ENCODE data around the gene ALPL.
"Not testable (repeated sequence)": the region's sequence is repeated elsewhere in the genome, so short reads cannot be mapped to it uniquely, and the experiment has no call there.

ALPL gene

DNA sequence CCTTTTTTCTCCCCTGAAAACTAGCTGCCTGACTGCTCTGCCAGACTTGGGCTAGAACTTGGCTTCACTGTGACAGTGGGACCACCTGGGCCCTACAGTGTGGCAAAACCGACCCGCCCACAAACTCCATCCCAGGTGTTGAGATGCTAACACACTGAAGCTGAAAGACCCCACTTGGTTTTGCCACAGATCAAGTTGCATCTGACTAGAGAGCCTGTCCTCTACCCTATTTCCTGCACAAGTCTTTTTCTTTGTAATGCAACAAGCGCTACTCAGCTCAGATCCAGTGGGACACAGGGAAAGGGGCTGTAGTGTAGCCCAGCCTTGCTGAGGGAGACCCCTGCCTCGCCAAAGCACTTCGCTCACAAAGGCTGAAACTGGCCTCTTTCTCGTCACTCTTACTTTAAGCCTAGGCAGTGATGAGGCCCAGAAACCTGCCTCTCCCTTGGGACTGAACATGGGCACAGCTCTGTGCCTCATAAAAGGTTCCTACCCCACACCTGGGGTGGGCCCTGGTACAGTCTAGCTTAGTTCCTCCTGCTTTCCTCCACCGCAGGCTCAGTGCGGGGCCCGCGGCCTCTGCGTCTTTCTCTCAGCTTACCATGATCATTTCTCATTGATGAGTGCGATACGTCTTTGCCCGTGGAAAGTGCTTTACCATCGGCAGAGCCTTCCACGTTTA lies 9.7 kb downstream of the ALPL start:
- no peaks in the 10 kb centered on the region for H3K4me1 ChIP-seq (ENCODE audit: control insufficient read depth, insufficient read depth, low read length, poor library complexity, severe bottlenecking)
- H3K36me3 ChIP-seq (ENCODE audit: control insufficient read depth, insufficient read depth, low read length) = no peaks in the 10 kb centered on the region
- H3K9me3 ChIP-seq (ENCODE audit: control insufficient read depth, low read length) = no peaks in the 10 kb centered on the region
- DNase-seq = no peak
- H3K27me3 ChIP-seq (replicated peaks; ENCODE audit: control insufficient read depth, insufficient read depth, low read length, poor library complexity, severe bottlenecking) = peaks cover 1% of the 10 kb centered on the region
- no peak overlapping the region for H3K27ac ChIP-seq (ENCODE audit: insufficient read depth, low read length, poor library complexity, severe bottlenecking)
- no peak overlapping the region for H3K4me3 ChIP-seq (ENCODE audit: insufficient read depth, low read depth, low read length, poor library complexity, severe bottlenecking)

DNA sequence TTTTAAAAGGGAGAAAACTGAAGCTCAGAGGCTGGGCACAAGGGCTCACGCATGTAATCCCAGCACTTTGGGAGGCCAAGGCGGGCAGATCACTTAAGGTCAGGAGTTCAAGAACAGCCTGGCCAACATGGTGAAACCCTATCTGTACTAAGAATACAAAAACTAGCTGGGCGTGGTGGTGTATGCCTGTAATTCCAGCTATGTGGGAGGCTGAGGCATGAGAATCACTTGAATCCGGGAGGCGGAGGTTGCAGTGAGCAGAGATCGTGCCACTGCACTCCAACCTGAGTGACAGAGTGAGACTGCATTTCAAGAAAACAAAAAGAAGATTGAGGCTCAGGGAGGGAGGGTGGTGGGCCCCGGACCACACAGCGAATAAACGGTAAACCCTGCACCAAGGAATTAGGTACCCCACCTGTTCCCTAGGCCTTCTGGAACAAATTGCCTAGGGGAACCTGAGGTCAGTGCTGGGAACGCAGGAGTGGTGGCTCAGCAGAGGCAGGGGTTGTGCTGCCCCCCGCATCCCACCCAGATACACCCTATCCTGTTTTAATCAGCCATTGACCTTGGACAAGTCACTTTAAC lies 10.4 kb downstream of the ALPL start:
- not testable (repeated sequence) for H3K36me3 ChIP-seq (ENCODE audit: control insufficient read depth, insufficient read depth, low read length); H3K9me3 ChIP-seq (ENCODE audit: control insufficient read depth, low read length); H3K27ac ChIP-seq (ENCODE audit: insufficient read depth, low read length, poor library complexity, severe bottlenecking); H3K4me1 ChIP-seq (ENCODE audit: control insufficient read depth, insufficient read depth, low read length, poor library complexity, severe bottlenecking); H3K27me3 ChIP-seq (replicated peaks; ENCODE audit: control insufficient read depth, insufficient read depth, low read length, poor library complexity, severe bottlenecking); DNase-seq; H3K4me3 ChIP-seq (ENCODE audit: insufficient read depth, low read depth, low read length, poor library complexity, severe bottlenecking)

DNA sequence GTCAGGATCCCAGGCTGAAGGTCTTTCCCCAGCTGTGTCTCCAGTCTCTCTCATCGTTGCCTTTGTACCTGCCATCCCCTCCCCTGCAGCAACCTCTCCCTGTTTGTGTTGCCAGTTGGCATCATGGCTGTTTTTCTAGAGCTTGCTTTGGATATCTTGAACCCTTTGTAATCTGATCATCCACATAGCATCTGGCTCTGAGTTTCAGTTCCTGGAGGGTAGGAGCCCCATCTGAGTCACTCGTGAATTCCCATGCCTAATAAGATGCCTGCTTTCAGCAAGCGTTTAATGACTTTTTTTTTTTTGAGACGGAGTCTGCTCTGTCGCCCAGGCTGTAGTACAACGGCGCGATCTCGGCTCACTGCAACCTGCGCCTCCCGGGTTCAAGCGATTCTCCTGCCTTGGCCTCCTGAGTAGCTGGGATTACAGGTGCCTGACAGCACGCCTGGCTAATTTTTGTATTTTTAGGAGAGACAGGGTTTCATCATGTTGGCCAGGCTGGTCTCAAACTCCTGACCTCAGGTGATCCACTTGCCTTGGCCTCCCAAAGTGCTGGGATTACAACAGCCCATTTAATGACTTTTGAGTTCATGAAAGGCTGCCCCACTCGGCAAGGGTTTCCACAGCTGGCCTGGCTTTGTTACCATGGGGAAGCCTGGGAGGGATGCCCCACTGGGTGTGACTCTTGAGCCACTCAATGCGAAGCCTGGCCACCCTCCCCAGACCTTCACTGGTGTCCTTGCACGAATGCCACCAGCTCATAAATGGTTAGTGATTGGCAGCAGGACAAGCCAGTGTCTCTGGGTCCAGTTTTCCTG lies 11.9 kb downstream of the ALPL start:
- DNase-seq = no peak
- Histone ChIP-seq H3K4me1 (ENCODE audit: control insufficient read depth, insufficient read depth, low read length, poor library complexity, severe bottlenecking) (no peaks in the 10 kb centered on the region), H3K9me3 (ENCODE audit: control insufficient read depth, low read length) (no peaks in the 10 kb centered on the region), H3K4me3 (ENCODE audit: insufficient read depth, low read depth, low read length, poor library complexity, severe bottlenecking) (no peak overlapping the region), H3K27me3 (replicated peaks; ENCODE audit: control insufficient read depth, insufficient read depth, low read length, poor library complexity, severe bottlenecking) (no peaks in the 10 kb centered on the region), H3K36me3 (ENCODE audit: control insufficient read depth, insufficient read depth, low read length) (no peaks in the 10 kb centered on the region), H3K27ac (ENCODE audit: insufficient read depth, low read length, poor library complexity, severe bottlenecking) (no peak overlapping the region)

DNA sequence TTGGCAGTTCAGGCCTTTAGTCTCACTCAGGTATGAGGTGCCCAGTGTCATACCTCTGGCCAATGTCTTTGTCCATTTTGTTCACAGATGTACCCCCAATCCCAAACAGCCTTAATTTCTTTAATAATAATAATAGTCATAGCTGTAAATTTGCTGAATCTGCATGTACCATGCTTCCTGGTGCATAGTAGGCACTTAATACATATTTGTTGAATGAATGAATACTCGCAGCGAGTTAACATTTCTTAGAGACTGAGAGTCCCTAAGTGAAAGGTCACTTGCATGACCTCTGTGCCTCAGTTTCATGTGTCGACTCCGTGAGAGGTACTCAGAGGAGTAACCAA lies 12.5 kb downstream of the ALPL start:
- H3K27me3 ChIP-seq (replicated peaks; ENCODE audit: control insufficient read depth, insufficient read depth, low read length, poor library complexity, severe bottlenecking) = no peaks in the 10 kb centered on the region
- H3K36me3 ChIP-seq (ENCODE audit: control insufficient read depth, insufficient read depth, low read length) = no peaks in the 10 kb centered on the region
- no peak for DNase-seq
- no peak overlapping the region for H3K4me3 ChIP-seq (ENCODE audit: insufficient read depth, low read depth, low read length, poor library complexity, severe bottlenecking)
- no peak overlapping the region for H3K27ac ChIP-seq (ENCODE audit: insufficient read depth, low read length, poor library complexity, severe bottlenecking)
- H3K4me1 ChIP-seq (ENCODE audit: control insufficient read depth, insufficient read depth, low read length, poor library complexity, severe bottlenecking) = no peaks in the 10 kb centered on the region
- no peaks in the 10 kb centered on the region for H3K9me3 ChIP-seq (ENCODE audit: control insufficient read depth, low read length)

DNA sequence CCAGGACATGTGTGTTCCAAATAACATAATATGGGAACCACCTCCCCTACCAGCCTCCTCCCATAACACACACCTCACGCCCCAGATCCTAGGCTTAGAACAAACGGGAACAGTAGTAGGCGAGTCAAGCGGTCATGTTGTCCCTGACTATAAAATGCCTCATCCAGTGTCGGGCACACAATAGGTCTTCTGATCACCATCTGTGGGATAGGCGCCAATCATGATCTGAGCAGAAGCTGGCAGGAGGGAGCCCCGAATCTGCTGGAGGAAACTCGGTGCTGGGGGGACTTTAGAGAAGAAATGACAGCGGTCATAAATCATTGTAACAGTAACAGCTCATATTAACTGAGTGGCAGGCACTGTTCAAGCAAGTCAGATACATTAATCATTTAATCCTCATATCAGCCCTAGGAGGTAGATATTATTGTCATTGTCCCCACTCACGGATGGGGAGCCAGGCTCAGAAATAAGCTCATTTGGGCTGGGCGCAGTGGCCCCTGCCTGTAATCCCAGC lies 13.4 kb downstream of the ALPL start:
- Histone ChIP-seq H3K4me1 (ENCODE audit: control insufficient read depth, insufficient read depth, low read length, poor library complexity, severe bottlenecking) (no peaks in the 10 kb centered on the region), H3K27me3 (replicated peaks; ENCODE audit: control insufficient read depth, insufficient read depth, low read length, poor library complexity, severe bottlenecking) (no peaks in the 10 kb centered on the region), H3K9me3 (ENCODE audit: control insufficient read depth, low read length) (no peaks in the 10 kb centered on the region), H3K4me3 (ENCODE audit: insufficient read depth, low read depth, low read length, poor library complexity, severe bottlenecking) (no peak overlapping the region), H3K36me3 (ENCODE audit: control insufficient read depth, insufficient read depth, low read length) (no peaks in the 10 kb centered on the region), H3K27ac (ENCODE audit: insufficient read depth, low read length, poor library complexity, severe bottlenecking) (no peak overlapping the region)
- DNase-seq = no peak

DNA sequence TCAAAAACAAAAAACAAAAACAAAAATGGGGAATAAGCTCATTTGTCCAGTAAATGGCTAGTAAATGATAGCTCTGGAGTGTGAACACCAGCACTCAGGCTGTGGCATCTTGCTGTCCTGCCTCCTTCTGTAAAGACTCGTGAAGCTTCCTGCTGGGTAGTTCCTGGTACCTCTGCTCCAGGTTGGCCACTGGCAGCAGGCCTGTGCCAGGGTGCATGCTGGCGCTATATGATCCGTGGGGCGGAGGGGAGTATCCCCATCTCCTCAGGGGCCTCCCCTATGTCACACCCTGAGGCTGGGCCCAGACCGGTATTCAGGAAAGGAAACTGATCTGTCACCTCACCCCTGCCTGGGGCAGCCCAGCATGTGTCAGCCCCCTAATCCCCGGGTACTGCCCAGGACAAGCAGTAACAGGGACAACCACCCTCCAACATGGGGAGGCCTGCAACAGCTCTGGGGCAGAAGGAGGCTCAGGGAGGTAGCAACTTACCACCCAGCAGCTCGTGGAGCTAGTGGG lies 14.1 kb downstream of the ALPL start:
- Histone ChIP-seq H3K27me3 (replicated peaks; ENCODE audit: control insufficient read depth, insufficient read depth, low read length, poor library complexity, severe bottlenecking) (no peaks in the 10 kb centered on the region), H3K4me1 (ENCODE audit: control insufficient read depth, insufficient read depth, low read length, poor library complexity, severe bottlenecking) (no peaks in the 10 kb centered on the region), H3K36me3 (ENCODE audit: control insufficient read depth, insufficient read depth, low read length) (no peaks in the 10 kb centered on the region), H3K27ac (ENCODE audit: insufficient read depth, low read length, poor library complexity, severe bottlenecking) (no peak overlapping the region), H3K9me3 (ENCODE audit: control insufficient read depth, low read length) (no peaks in the 10 kb centered on the region), H3K4me3 (ENCODE audit: insufficient read depth, low read depth, low read length, poor library complexity, severe bottlenecking) (no peak overlapping the region)
- no peak for DNase-seq

DNA sequence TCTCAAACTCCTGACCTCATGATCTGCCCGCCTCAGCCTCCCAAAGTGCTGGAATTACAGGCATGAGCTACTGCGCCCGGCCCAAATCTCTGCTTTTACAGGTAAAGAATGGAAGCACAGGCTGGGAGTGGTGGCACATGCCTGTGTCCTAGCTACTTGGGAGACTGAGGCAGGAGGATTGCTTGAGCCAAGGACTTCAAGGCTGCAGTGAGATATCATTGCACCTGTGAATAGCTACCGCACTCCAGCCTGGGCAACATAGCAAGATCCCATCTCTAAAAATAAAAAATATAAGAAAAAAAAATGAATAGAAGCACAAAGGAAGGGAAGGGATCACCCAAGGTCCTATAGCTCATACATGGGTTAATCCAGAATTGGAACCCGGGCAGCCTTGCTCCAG lies 15.0 kb downstream of the ALPL start:
- no peaks in the 10 kb centered on the region for H3K36me3 ChIP-seq (ENCODE audit: control insufficient read depth, insufficient read depth, low read length)
- H3K27ac ChIP-seq (ENCODE audit: insufficient read depth, low read length, poor library complexity, severe bottlenecking) = no peak overlapping the region
- no peaks in the 10 kb centered on the region for H3K4me1 ChIP-seq (ENCODE audit: control insufficient read depth, insufficient read depth, low read length, poor library complexity, severe bottlenecking)
- DNase-seq = no peak
- no peaks in the 10 kb centered on the region for H3K9me3 ChIP-seq (ENCODE audit: control insufficient read depth, low read length)
- no peak overlapping the region for H3K4me3 ChIP-seq (ENCODE audit: insufficient read depth, low read depth, low read length, poor library complexity, severe bottlenecking)
- no peaks in the 10 kb centered on the region for H3K27me3 ChIP-seq (replicated peaks; ENCODE audit: control insufficient read depth, insufficient read depth, low read length, poor library complexity, severe bottlenecking)

DNA sequence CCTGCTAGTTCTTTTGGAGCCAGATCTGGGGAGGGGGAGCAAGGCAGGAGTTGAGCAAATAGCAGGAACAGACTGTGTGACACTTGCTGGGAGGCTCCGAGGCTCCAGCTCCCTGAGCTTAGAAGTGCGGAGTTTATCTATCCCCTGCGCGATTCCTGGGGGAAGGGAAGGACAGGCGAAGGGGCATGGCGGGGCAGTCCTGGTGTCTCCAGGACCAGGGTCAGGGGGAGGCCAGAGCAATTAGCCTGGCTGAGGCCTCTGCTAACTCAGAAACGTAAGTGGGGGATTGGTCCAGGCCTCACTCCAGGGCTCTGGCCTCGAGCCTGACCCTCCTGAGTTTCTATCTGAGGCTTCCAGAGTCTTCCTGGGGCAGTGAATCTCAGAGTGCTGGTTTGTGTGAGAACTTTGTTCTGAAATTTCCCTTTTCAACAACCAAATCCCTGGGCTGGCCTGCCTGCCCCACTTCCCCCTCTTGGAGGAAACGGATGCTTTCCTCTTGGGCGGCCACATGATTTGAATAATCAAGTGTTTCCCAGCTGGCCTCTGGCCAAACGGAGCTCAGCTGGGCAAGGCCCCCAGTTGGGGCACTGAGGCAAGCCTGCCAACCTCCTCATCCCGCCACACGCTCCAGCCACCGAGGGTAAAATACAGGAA lies 15.6 kb downstream of the ALPL start:
- no peak for DNase-seq
- Histone ChIP-seq H3K4me1 (ENCODE audit: control insufficient read depth, insufficient read depth, low read length, poor library complexity, severe bottlenecking) (no peaks in the 10 kb centered on the region), H3K4me3 (ENCODE audit: insufficient read depth, low read depth, low read length, poor library complexity, severe bottlenecking) (no peak overlapping the region), H3K27me3 (replicated peaks; ENCODE audit: control insufficient read depth, insufficient read depth, low read length, poor library complexity, severe bottlenecking) (no peaks in the 10 kb centered on the region), H3K27ac (ENCODE audit: insufficient read depth, low read length, poor library complexity, severe bottlenecking) (no peak overlapping the region), H3K36me3 (ENCODE audit: control insufficient read depth, insufficient read depth, low read length) (no peaks in the 10 kb centered on the region), H3K9me3 (ENCODE audit: control insufficient read depth, low read length) (no peaks in the 10 kb centered on the region)

DNA sequence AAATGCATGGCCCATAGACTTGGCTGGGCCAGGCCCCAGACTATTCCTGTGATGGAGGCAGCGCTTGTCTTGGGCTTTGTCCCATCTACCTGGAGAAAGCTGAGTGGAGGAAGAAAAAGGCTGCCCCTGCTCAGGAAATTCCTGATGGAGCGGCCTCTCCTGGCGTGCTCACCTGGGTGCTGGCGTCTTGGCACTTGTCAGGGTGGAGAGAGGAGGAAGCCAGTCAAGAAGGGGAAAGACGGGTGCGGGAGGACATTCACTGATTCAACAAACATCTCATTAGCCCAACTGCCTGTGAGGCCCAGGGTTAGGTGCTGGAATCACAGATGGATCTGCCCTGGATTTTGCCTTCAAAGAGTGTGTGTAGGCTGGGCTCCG lies 16.1 kb downstream of the ALPL start:
- Histone ChIP-seq H3K27me3 (replicated peaks; ENCODE audit: control insufficient read depth, insufficient read depth, low read length, poor library complexity, severe bottlenecking) (no peaks in the 10 kb centered on the region), H3K4me1 (ENCODE audit: control insufficient read depth, insufficient read depth, low read length, poor library complexity, severe bottlenecking) (no peaks in the 10 kb centered on the region), H3K4me3 (ENCODE audit: insufficient read depth, low read depth, low read length, poor library complexity, severe bottlenecking) (no peak overlapping the region), H3K27ac (ENCODE audit: insufficient read depth, low read length, poor library complexity, severe bottlenecking) (no peak overlapping the region), H3K9me3 (ENCODE audit: control insufficient read depth, low read length) (no peaks in the 10 kb centered on the region), H3K36me3 (ENCODE audit: control insufficient read depth, insufficient read depth, low read length) (no peaks in the 10 kb centered on the region)
- DNase-seq = no peak
